ENCODE data around the gene SGMS1.

GRCh38 chr10:50641626-50642025, 17.9 kb upstream of the SGMS1 start:
- TF ChIP-seq REST (IDR thresholded peaks at IDR 0.05; ENCODE audit: insufficient read depth in 1 of 2, low read depth in 2 of 2, low read length in 2 of 2) = no peak
- TF ChIP-seq SIN3A (IDR thresholded peaks at IDR 0.05; ENCODE audit: borderline replicate concordance, insufficient read depth, low read length) = no peak
- TF ChIP-seq POLR2AphosphoS5 (IDR thresholded peaks at IDR 0.05; ENCODE audit: low read depth, low read length) = no peak
- no peak for TF ChIP-seq TAF1 (IDR thresholded peaks at IDR 0.05; ENCODE audit: borderline replicate concordance, insufficient read depth, low read length)
- no peak for TF ChIP-seq FOXP2 (optimal IDR thresholded peaks at IDR 0.05; ENCODE audit: borderline replicate concordance, extremely low read depth, extremely low read length, insufficient read depth)
